ENCODE measurements around the gene SELE. TPM values are rescaled to one million over a fixed set of nuclear protein-coding genes. Genes with fewer than 3 reads are reported as not detected.
"Not testable (repeated sequence)": the region's sequence is repeated elsewhere in the genome, so short reads cannot be mapped to it uniquely, and the experiment has no call there.

The SELE gene
- total RNA-seq, 1 donor from 2014 or later: 26.6 TPM

DNA sequence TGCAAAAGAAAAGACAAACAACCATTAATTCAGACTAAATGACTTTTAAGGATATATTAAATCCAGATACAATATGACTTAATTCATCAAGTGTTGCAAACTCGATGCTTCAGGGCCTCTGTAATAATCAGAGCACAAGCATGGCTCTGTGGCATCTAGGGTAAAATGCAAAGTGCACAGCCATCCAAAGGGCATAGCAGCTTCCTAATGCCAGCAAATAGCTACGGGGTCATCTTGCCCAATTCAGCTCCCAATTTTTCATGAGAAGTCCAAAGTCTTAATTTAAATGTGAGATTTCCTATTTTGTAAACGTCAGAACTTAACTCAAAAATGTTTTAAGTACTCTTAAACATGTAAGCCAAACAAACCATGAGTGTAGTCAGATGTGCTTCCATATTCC, 7.9 kb downstream of the SELE start:
- intact Hi-C loops (cut with DNase I): no loop called here
- DNase-seq (ENCODE audit: low spot score): no peak

- intact Hi-C loops (cut with DNase I): no loop called here
- no peak for DNase-seq (ENCODE audit: low spot score)
Observed at GRCh38 chr1:169724168-169724567, 9.7 kb downstream of the SELE start.

DNA sequence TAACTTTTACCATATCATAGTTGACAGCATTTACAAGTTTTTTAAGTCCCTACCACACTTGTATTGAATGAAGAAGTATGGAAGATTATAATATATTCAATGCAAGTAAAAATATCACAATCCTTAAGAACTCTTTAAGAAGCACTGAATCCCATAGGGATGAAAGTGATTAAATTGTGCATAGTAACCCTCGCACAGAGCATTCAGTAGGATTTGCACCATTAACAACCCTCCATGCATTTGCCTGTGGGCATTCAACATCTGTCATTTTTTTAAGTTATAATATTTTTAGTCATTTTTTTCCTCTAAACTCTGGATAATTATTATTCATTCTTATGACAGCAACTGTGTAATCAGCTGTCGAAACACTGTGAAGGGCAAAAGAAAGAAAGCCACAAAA, 10.1 kb downstream of the SELE start:
- intact Hi-C loops (cut with DNase I): no loop called here
- no peak for DNase-seq (ENCODE audit: low spot score)

DNA sequence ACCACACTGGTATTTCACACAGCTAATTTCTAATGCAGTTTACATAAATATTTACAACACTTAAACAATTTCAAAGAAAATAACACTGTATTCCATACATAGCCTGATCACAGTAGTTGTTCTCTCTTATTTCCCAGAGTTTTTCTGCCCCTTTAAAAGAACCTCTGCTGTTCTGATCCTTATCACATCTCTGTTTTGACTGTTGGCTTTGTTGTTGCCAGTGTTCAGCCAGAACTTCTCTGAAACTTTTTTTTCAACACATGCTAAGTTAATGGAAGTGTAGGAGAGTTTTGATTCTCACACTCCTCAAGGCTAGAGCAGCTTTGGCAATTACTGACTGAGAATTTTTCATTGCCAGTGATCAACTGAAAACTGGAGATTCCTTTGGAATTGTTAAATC, 11.1 kb downstream of the SELE start:
- no peak for DNase-seq (ENCODE audit: low spot score)

GRCh38 chr1:169715100-169715499, 18.8 kb downstream of the SELE start:
- intact Hi-C loops (cut with DNase I); DNase-seq (ENCODE audit: low spot score): not testable (repeated sequence)

More for the DNA sequence above, 11.1 kb downstream of the SELE start:
- intact Hi-C loops (cut with DNase I): no loop called here

DNA sequence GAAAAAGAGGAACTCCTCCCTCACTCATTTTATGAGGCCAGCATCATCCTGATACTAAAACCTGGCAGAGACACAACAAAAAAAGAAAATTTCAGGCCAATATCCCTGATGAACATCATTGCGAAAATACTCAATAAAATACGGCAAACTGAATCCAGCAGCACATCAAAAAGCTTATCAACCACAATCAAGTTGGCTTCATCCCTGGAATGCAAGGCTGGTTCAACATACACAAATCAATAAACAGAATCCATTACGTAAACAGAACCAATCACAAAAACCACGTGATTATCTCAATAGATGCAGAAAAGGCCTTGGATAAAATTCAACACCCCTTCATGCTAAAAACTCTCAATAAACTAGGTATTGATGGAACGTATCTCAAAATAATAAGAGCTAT, 20.8 kb downstream of the SELE start:
- DNase-seq (ENCODE audit: low spot score): not testable (repeated sequence)
- intact Hi-C loops (cut with DNase I): loop anchor here (5.0 kb wide), 1 partner anchor 111 kb away; no protein-coding TSS in a partner anchor

DNA sequence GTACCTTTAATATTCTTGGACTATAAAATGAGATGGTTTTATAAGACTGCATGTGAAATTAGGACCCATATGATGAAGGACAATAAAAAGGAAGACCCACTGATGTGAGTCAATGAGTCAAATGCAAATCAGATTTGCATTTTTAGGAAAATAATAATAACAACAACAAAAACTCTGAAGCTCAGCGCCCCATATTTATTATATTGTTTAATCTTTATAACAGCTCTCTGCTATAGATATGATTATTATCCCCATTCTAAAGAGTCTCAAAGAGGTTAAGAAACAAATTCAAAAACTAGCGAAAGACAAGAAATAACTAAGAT, 21.6 kb downstream of the SELE start:
- DNase-seq (ENCODE audit: low spot score): no peak
- intact Hi-C loops (cut with DNase I): loop anchor here (5.0 kb wide), 1 partner anchor 110 kb away; no protein-coding TSS in a partner anchor

- DNase-seq (ENCODE audit: low spot score): peak; percentile 77
- intact Hi-C loops (cut with DNase I): loop anchor here (5.0 kb wide), 1 partner anchor 109 kb away; no protein-coding TSS in a partner anchor
Observed at GRCh38 chr1:169711469-169712308, 22.2 kb downstream of the SELE start, which contains the start of gene SELL. TSS of gene SELL (minus strand) at chr1:169711620. CDS start at chr1:169711498, 122 bp downstream.

GRCh38 chr1:169708647-169709046, 25.2 kb downstream of the SELE start:
- intact Hi-C loops (cut with DNase I): no loop called here
- DNase-seq (ENCODE audit: low spot score): no peak

DNA sequence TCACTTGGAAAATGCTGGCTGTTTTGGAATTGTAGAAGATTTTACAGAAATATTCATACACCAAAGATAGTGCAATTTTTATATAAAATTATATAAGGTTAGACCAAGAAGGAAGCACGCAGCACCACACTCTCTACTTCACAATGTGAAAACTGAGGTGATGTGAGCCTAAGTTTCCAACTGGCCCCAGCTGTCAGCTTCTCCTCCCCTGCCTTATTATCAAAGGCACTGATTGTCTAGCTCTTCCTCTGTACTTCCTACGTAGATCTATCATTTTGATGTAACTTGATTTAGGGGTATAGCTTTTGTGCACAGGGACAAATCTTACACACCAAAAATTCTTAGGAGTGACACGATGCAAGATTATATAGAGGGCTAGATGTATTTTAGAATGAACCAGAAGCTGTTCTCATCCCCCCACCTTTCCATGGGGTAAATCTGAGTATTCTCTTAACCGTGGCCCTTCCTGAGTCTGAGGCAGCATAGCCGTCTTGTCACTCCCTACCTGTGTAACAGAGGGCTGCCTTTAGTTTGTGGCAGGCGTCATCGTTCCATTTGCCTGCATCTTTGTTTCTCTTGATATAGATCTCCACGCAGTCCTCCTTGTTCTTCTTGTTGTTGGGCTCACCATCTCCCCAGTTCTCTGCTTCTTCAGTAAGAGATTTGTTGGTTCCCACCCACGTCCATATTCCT, 25.8 kb downstream of the SELE start:
- DNase-seq (ENCODE audit: low spot score): no peak
- intact Hi-C loops (cut with DNase I): no loop called here

- intact Hi-C loops (cut with DNase I): no loop called here
Observed at GRCh38 chr1:169704797-169705196, 29.1 kb downstream of the SELE start.

GRCh38 chr1:169701261-169702005, 32.4 kb downstream of the SELE start:
- intact Hi-C loops (cut with DNase I): no loop called here
- DNase-seq (ENCODE audit: low spot score): no peak

More at GRCh38 chr1:169704797-169705196, 29.1 kb downstream of the SELE start:
- DNase-seq (ENCODE audit: low spot score): no peak

- no peak for DNase-seq (ENCODE audit: low spot score)
- intact Hi-C loops (cut with DNase I): no loop called here
Observed at GRCh38 chr1:169699707-169700106, 34.2 kb downstream of the SELE start.

- DNase-seq (ENCODE audit: low spot score): no peak
- intact Hi-C loops (cut with DNase I): no loop called here
Observed at GRCh38 chr1:169698976-169699375, 34.9 kb downstream of the SELE start.

DNA sequence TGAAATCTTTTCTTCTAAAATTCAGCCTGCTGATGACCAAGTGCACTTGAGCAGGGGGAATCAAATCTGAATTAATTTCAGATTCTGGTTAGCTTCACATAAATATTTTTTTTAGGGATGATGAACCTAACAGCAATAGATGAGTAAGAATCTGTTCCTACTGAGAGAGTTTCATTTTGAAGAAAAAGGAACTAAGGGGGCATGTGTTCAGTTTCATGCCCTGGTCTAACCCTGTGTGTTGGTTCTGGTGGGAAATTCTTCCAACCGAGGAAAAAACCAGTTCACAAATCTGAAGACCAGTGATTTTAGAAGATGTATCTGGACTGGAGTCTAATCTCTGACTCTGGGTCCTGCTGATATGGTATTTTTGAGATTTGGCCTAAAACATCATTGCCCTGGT, 36.1 kb downstream of the SELE start:
- intact Hi-C loops (cut with DNase I): no loop called here
- DNase-seq (ENCODE audit: low spot score): no peak

- no peak for DNase-seq (ENCODE audit: low spot score)
- intact Hi-C loops (cut with DNase I): no loop called here
Observed at GRCh38 chr1:169696273-169697100, 37.4 kb downstream of the SELE start.

GRCh38 chr1:169694304-169695075, 39.4 kb downstream of the SELE start:
- intact Hi-C loops (cut with DNase I): no loop called here

DNA sequence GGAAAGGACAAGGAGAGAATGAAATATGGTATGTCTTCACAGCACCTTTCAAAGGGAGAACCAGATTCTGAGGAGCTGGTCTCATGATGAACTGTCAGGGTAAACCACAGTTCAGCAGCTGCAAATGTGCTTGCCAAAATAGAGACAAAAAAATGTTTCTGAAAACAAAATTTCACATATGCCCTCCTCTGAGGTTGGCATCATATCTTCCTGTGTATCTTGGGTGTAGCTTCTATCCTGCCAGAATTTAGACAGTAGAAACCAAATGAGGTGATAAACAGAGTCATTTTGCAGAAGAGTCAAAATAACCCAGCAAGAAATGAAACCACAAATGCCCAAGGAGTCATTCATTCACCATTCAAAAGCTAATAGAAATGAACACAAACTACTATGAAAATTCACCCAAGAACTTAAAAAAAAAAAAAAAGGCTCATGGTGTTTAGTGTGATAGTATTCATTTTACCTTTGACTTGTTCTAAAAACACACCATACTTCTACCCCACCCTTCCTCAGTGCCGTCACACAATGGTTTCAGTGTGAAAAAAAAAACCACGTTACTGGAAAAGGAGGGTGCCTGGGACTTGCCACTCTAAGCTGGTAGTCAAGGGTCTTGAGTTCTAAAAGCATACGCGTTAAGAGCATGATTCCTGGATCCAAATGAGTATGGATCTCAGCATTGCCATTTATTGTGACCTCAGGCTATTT, 41.0 kb downstream of the SELE start:
- DNase-seq (ENCODE audit: low spot score): no peak
- intact Hi-C loops (cut with DNase I): no loop called here

More at GRCh38 chr1:169694304-169695075, 39.4 kb downstream of the SELE start:
- no peak for DNase-seq (ENCODE audit: low spot score)
